Measurements from ENCODE around the gene CCER1. TPM values are rescaled to one million over a fixed set of nuclear protein-coding genes. Genes with fewer than 3 reads are reported as not detected.

The CCER1 gene
- total RNA-seq, 2 experiments from 2014 or later = not detected

GRCh38 chr12:90940872-90941499 is 14.0 kb downstream of the CCER1 start:
- Mint-ChIP-seq H3K27me3 (peaks cover 8% of the 10 kb centered on the region), H3K36me3 (ENCODE audit: low read depth) (no peaks in the 10 kb centered on the region), H3K4me1 (ENCODE audit: low read depth) (no peaks in the 10 kb centered on the region), H3K27ac (no peak overlapping the region), H3K4me3 (no peak overlapping the region), H3K9me3 (no peaks in the 10 kb centered on the region)
- DNase-seq = peak in 3 of 14 experiments; percentile 17 to 29 (median 22)
- peak; percentile 40 for TF ChIP-seq CTCF (IDR thresholded peaks at IDR 0.05)
- Histone ChIP-seq H3K36me3 (ENCODE audit: insufficient read depth, low read length) (no peaks in the 10 kb centered on the region), H3K27me3 (ENCODE audit: control insufficient read depth in 1 of 2, insufficient read depth in 2 of 2, low read length in 2 of 2) (peaks cover 0 to 2% of the 10 kb centered on the region in 2 experiments), H3K4me3 (ENCODE audit: low read length) (no peak overlapping the region), H3K4me1 (ENCODE audit: insufficient read depth, low read length) (no peaks in the 10 kb centered on the region), H3K9me3 (ENCODE audit: control insufficient read depth in 1 of 2, insufficient read depth in 1 of 2, low read length in 2 of 2) (no peaks in the 10 kb centered on the region), H3K27ac (ENCODE audit: low read depth in 1 of 2, low read length in 2 of 2) (no peak overlapping the region)
- ChIA-PET CTCF (no interaction called here), POLR2A (no interaction called here)
- intact Hi-C loops (cut with DNase I, micrococcal nuclease) = loop anchor here (5.0 to 10.0 kb wide), 2 partner anchors 1399 to 1714 kb away; no protein-coding TSS in a partner anchor
- no peak for ATAC-seq (ENCODE audit: poor library complexity)

- Histone ChIP-seq H3K4me1 (ENCODE audit: insufficient read depth, low read length) (no peaks in the 10 kb centered on the region), H3K4me3 (ENCODE audit: low read length) (no peak overlapping the region), H3K36me3 (ENCODE audit: insufficient read depth, low read length) (no peaks in the 10 kb centered on the region), H3K27me3 (ENCODE audit: control insufficient read depth in 1 of 2, insufficient read depth in 2 of 2, low read length in 2 of 2) (peaks cover 0 to 2% of the 10 kb centered on the region in 2 experiments), H3K9me3 (ENCODE audit: control insufficient read depth in 1 of 2, insufficient read depth in 1 of 2, low read length in 2 of 2) (no peaks in the 10 kb centered on the region), H3K27ac (ENCODE audit: low read depth in 1 of 2, low read length in 2 of 2) (no peak overlapping the region)
- no peak for TF ChIP-seq CTCF (IDR thresholded peaks at IDR 0.05)
- Mint-ChIP-seq H3K27me3 (peaks cover 18% of the 10 kb centered on the region), H3K4me1 (ENCODE audit: low read depth) (no peaks in the 10 kb centered on the region), H3K36me3 (ENCODE audit: low read depth) (no peaks in the 10 kb centered on the region), H3K9me3 (no peaks in the 10 kb centered on the region), H3K4me3 (no peak overlapping the region), H3K27ac (no peak overlapping the region)
- DNase-seq = no peak
- CTCF ChIA-PET = no interaction called here
- POLR2A ChIA-PET = interaction anchor here (1.1 kb wide), 1 partner anchor 1320 kb away, joined by 3 read pairs; no protein-coding TSS in a partner anchor
- intact Hi-C loops (cut with DNase I, micrococcal nuclease) = no loop called here
- ATAC-seq (ENCODE audit: poor library complexity) = no peak
These were observed 15.6 kb downstream of the CCER1 start for GRCh38 chr12:90939382-90939781.

GRCh38 chr12:90938451-90938850 is 16.5 kb downstream of the CCER1 start:
- DNase-seq = no peak
- Mint-ChIP-seq H3K9me3 (no peaks in the 10 kb centered on the region), H3K4me1 (ENCODE audit: low read depth) (no peaks in the 10 kb centered on the region), H3K4me3 (no peak overlapping the region), H3K27ac (no peak overlapping the region), H3K36me3 (ENCODE audit: low read depth) (no peaks in the 10 kb centered on the region), H3K27me3 (peaks cover 18% of the 10 kb centered on the region)
- intact Hi-C loops (cut with DNase I, micrococcal nuclease) = no loop called here
- Histone ChIP-seq H3K27ac (ENCODE audit: low read depth in 1 of 2, low read length in 2 of 2) (no peak overlapping the region), H3K36me3 (ENCODE audit: insufficient read depth, low read length) (no peaks in the 10 kb centered on the region), H3K4me3 (ENCODE audit: low read length) (no peak overlapping the region), H3K4me1 (ENCODE audit: insufficient read depth, low read length) (no peaks in the 10 kb centered on the region), H3K9me3 (ENCODE audit: control insufficient read depth in 1 of 2, insufficient read depth in 1 of 2, low read length in 2 of 2) (no peaks in the 10 kb centered on the region), H3K27me3 (ENCODE audit: control insufficient read depth in 1 of 2, insufficient read depth in 2 of 2, low read length in 2 of 2) (peaks cover 0 to 2% of the 10 kb centered on the region in 2 experiments)
- ATAC-seq (ENCODE audit: poor library complexity) = no peak
- POLR2A ChIA-PET = no interaction called here
- no peak for TF ChIP-seq CTCF (IDR thresholded peaks at IDR 0.05)
- CTCF ChIA-PET = no interaction called here

Measured in CD4-positive, alpha-beta T cell (primary cell).